WTC11 (cell line): ENCODE data around the gene ENTREP1.

Experiments used
- ELF4 ChIP-seq: sonication (generic); formaldehyde crosslinking; IDR thresholded peaks from 2 replicates; pipeline ENCODE4 v1.8.1; 2022; ENCODE audit warnings: low read depth, mild to moderate bottlenecking, moderate library complexity, missing genetic modification reagents
- NR3C1 ChIP-seq: sonication (generic); formaldehyde crosslinking; conservative IDR thresholded peaks from 2 replicates; pipeline ENCODE4 v1.8.1; 2023; ENCODE audit warnings: low read depth, mild to moderate bottlenecking, missing genetic modification reagents
- TEAD4 ChIP-seq: sonication (generic); formaldehyde crosslinking; IDR thresholded peaks from 2 replicates; pipeline ENCODE4 v1.8.0; 2022; ENCODE audit warnings: mild to moderate bottlenecking, missing genetic modification reagents
- ZBTB21 ChIP-seq: sonication (generic); formaldehyde crosslinking; IDR thresholded peaks from 2 replicates; pipeline ENCODE4 v1.8.1; 2023; ENCODE audit warnings: mild to moderate bottlenecking, missing genetic modification reagents, borderline replicate concordance
- ZNF423 ChIP-seq: fragments of 250-450 bp; sonication (Bioruptor Pico); IDR thresholded peaks from 2 replicates; pipeline ENCODE4 v2.1.2; 2022; ENCODE audit warnings: mild to moderate bottlenecking, moderate library complexity
- TF ChIP-seq, protein P1 (sequence below): sonication (generic); formaldehyde crosslinking; IDR thresholded peaks from 2 replicates; pipeline ENCODE4 v1.8.1; 2022; ENCODE audit warnings: low read depth, mild to moderate bottlenecking, moderate library complexity, missing genetic modification reagents, borderline replicate concordance
- TF ChIP-seq, protein P2 (sequence below): fragments of 200-600 bp; IDR thresholded peaks from 2 replicates; pipeline ENCODE4 v1.8.0; 2022; ENCODE audit warnings: antibody characterized with exemption
- TF ChIP-seq, protein P3 (sequence below): sonication (generic); formaldehyde crosslinking; IDR thresholded peaks from 2 replicates; pipeline ENCODE4 v1.8.0; 2022; ENCODE audit warnings: mild to moderate bottlenecking, missing genetic modification reagents
- TF ChIP-seq, protein P4 (sequence below): sonication (generic); formaldehyde crosslinking; IDR thresholded peaks from 2 replicates; pipeline ENCODE4 v1.8.1; 2023; ENCODE audit warnings: mild to moderate bottlenecking, missing genetic modification reagents, borderline replicate concordance

DNA sequence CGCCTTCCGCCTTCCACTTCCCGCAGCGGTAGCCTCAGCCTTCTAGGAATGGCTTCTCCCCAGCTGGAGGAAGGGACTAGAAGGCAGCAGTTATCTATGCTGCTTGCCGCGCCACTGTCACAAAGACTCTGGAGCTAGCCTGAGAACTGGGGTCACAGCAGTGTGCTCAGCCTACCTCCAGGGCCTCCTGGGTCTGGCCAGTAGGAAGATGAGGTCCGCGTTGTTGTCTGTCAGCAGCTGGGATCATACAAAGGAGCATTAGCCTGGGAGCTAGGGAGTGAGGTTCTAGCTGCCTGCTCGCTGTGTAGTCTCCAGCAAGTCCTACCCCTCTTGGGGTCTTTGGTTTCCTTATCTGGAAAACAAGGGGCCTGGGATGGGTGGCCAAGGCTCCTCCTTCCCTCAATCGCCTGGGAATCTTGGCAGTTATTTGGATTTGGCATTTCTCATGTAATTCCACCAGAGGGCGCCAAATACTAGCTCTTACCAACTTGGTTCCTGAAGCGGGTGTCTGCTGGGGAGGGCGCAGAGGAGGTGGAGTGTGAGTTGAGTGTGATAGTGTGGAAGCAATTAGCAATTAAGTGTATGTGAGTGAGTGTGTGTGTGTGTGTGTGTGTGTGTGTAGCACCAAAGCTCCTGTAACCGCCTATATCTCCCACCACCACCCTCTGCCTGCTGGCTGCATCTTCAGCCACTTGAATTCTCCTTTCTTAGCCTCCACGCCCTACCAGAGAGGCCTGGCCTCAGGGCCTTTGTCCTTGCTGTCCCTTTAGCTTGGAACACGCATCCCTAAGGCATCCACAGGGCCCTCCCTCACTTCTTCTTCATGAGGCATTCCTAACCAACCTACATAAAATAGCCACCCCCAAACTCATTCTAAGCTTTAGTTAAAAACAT is 97.1 kb downstream of the ENTREP1 start:
- no peak for TF ChIP-seq ZNF423
- no peak for TF ChIP-seq ZBTB21 (CRISPR knock-in tag)
- no peak for TF ChIP-seq ELF4
- TF ChIP-seq, protein P1, sequence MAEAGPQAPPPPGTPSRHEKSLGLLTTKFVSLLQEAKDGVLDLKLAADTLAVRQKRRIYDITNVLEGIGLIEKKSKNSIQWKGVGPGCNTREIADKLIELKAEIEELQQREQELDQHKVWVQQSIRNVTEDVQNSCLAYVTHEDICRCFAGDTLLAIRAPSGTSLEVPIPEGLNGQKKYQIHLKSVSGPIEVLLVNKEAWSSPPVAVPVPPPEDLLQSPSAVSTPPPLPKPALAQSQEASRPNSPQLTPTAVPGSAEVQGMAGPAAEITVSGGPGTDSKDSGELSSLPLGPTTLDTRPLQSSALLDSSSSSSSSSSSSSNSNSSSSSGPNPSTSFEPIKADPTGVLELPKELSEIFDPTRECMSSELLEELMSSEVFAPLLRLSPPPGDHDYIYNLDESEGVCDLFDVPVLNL (CRISPR knock-in tag), result no peak
- TF ChIP-seq, protein P2, sequence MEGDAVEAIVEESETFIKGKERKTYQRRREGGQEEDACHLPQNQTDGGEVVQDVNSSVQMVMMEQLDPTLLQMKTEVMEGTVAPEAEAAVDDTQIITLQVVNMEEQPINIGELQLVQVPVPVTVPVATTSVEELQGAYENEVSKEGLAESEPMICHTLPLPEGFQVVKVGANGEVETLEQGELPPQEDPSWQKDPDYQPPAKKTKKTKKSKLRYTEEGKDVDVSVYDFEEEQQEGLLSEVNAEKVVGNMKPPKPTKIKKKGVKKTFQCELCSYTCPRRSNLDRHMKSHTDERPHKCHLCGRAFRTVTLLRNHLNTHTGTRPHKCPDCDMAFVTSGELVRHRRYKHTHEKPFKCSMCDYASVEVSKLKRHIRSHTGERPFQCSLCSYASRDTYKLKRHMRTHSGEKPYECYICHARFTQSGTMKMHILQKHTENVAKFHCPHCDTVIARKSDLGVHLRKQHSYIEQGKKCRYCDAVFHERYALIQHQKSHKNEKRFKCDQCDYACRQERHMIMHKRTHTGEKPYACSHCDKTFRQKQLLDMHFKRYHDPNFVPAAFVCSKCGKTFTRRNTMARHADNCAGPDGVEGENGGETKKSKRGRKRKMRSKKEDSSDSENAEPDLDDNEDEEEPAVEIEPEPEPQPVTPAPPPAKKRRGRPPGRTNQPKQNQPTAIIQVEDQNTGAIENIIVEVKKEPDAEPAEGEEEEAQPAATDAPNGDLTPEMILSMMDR, result peak; percentile 83
- TF ChIP-seq, protein P3, sequence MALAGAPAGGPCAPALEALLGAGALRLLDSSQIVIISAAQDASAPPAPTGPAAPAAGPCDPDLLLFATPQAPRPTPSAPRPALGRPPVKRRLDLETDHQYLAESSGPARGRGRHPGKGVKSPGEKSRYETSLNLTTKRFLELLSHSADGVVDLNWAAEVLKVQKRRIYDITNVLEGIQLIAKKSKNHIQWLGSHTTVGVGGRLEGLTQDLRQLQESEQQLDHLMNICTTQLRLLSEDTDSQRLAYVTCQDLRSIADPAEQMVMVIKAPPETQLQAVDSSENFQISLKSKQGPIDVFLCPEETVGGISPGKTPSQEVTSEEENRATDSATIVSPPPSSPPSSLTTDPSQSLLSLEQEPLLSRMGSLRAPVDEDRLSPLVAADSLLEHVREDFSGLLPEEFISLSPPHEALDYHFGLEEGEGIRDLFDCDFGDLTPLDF (CRISPR knock-in tag), result no peak
- TF ChIP-seq, protein P4, sequence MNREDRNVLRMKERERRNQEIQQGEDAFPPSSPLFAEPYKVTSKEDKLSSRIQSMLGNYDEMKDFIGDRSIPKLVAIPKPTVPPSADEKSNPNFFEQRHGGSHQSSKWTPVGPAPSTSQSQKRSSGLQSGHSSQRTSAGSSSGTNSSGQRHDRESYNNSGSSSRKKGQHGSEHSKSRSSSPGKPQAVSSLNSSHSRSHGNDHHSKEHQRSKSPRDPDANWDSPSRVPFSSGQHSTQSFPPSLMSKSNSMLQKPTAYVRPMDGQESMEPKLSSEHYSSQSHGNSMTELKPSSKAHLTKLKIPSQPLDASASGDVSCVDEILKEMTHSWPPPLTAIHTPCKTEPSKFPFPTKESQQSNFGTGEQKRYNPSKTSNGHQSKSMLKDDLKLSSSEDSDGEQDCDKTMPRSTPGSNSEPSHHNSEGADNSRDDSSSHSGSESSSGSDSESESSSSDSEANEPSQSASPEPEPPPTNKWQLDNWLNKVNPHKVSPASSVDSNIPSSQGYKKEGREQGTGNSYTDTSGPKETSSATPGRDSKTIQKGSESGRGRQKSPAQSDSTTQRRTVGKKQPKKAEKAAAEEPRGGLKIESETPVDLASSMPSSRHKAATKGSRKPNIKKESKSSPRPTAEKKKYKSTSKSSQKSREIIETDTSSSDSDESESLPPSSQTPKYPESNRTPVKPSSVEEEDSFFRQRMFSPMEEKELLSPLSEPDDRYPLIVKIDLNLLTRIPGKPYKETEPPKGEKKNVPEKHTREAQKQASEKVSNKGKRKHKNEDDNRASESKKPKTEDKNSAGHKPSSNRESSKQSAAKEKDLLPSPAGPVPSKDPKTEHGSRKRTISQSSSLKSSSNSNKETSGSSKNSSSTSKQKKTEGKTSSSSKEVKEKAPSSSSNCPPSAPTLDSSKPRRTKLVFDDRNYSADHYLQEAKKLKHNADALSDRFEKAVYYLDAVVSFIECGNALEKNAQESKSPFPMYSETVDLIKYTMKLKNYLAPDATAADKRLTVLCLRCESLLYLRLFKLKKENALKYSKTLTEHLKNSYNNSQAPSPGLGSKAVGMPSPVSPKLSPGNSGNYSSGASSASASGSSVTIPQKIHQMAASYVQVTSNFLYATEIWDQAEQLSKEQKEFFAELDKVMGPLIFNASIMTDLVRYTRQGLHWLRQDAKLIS (CRISPR knock-in tag), result no peak
- TF ChIP-seq TEAD4 (CRISPR knock-in tag), result no peak
- no peak for TF ChIP-seq NR3C1
